ENCODE measurements around the gene ITGA11.
A peak's percentile ranks its signal among the peaks of the same experiment; 100 is the strongest.

ITGA11 gene

DNA sequence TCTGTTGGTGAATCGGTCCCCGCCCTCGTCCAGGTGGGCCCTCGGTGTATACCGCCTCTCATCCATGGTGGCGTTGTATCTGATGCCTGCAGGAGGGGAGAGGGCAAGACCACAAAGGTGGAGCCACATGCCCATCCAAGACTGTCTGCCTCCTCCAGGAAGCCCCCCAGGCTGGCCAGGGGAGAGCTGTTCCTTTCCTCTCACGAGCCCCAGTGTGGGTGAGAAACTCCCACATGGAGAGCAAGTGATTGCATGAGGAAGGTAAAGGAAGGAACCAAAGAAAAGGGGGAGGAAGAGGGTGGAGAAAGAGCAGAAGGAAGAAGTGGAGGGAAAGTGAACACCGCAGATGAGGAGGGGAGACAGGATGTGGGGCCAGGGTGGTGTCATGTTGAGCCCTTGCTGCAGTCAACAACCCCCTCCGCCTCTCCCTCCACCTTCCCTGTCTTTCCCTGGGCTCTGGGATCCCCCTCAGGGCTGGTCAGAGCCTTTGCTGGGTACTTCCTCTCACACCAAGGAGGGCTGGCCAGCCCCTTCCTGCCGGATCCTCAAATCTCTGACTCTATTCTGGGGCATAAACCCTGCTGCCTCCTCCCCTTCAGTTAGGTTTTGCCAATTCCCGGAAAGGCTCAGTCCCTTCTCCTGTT is 105.1 kb downstream of the ITGA11 start:
- DNase-seq, result peak; percentile 57 to 72 (median 63)

DNA sequence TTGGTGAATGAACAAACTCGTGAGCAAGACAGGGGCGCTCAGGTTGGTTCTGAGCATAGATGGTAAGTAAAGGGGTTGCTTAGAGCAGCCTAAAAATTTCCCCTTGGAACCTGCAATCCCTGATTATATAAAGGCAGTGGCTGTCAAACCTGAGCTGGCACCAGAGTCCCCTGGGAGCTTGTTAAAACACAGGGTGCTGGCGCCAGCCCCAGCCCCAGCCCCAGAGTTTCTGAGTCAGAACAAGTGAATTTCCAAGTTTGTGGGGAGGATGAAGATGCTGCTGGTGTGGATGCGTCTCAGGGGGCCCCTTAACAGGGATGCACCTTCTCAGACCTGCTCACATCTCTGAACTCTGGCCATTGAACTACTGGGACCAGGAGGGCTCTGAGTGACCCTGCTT is 106.2 kb downstream of the ITGA11 start:
- no peak for DNase-seq

DNA sequence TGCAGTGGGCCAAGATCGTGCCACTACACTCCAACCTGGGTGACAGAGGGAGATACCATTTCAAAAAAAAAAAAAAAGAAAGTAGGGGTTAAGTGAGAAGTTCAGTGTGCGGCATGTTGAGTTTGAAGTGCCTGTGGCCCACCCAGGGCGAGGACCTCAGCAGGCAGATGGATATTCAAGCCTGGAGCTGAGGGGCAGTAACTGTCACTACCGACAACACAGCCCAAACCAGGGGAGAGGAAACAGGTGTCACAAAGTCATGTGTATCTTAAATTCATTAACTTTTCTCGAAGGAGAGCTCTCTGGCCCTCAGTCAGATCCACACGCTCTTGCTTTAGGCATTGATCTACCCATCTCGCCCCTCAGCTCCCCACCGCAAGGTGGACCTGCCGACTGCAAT is 109.2 kb downstream of the ITGA11 start:
- no peak for DNase-seq

DNA sequence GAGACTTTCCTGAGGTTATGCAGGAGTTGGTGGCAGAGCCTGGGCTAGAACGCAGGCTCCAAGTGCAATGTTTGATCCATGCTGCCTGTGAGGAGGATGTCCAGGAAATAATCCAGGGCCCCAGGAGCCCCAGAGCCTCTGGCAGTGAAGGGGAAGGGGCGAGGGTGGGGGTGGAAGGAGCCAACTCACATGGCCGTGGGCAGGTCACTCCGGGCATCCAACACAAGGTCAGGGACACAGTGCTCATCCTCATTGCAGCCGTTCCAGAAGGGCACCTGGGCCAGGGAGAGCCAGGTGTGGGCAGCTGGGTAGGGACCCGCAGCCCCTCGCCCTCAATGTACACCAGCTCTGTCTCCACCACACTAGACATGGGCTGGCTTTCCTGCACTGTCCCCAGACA is 110.7 kb downstream of the ITGA11 start:
- no peak for DNase-seq

DNA sequence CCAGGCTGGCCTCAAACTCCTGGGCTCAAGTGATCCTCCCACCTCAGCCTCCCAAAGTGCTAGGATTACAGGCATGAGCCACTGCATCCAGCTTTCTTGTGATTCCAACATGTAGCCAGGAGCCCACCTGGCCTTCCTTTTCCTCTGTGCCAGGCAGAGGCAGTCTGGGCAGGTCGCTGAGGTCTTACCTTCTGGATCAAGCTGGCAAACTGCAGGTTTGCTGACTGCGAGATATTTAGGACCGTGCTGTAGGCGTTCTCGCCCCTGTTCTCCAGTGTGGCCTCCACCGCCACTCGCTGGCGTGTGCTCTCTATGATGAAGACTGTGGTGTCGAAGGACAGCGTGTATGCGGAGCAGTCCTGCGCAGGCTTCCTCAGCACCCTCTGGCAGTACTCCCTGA is 112.0 kb downstream of the ITGA11 start:
- DNase-seq, result no peak

DNA sequence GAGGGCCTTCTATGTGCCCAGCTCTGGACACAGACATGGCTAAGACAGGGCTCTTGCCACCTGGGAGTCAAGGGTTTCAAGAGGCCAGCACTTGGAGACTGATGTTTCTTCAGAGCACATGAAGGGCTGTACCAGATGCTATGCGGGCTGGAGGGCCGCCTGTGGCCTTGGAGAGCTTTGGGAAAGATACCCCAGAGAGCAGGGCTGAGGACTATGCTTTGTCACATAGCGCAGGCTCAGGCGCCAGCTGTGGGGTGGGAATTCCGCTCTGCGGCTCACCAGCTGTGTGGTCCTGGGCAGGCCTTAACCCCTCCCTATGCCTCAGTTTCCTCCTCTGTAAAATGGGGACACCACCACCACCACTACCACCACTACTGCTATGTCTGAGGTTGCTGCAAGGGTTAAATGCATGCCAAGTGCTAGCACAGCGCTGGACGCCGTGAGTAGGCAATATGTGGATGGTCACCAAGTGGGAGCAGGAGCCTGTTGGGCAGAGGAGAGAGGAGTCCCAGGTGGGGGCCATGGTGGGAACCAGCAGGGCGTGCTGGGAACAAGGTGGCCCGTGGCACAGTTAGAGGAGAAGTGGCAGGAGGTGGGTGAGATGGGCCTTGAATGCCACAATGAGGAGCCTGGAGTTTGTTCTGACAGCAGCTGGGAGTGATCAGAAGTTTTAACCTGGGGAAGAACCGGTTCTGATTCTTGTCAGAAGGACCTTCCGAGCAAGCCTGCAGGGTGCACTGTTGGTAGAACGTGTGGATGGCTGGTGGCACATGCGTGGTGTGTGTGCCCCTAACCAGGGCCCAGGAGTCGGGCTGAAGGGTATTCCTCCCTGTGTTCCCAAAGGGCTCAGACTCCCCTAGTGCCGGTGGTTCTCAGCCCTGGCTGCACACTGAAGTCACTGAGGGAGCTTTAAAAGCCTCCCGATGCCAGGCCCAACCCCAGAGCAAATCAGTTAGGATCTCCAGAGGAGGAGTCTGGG is 112.7 kb downstream of the ITGA11 start:
- DNase-seq, result no peak

DNA sequence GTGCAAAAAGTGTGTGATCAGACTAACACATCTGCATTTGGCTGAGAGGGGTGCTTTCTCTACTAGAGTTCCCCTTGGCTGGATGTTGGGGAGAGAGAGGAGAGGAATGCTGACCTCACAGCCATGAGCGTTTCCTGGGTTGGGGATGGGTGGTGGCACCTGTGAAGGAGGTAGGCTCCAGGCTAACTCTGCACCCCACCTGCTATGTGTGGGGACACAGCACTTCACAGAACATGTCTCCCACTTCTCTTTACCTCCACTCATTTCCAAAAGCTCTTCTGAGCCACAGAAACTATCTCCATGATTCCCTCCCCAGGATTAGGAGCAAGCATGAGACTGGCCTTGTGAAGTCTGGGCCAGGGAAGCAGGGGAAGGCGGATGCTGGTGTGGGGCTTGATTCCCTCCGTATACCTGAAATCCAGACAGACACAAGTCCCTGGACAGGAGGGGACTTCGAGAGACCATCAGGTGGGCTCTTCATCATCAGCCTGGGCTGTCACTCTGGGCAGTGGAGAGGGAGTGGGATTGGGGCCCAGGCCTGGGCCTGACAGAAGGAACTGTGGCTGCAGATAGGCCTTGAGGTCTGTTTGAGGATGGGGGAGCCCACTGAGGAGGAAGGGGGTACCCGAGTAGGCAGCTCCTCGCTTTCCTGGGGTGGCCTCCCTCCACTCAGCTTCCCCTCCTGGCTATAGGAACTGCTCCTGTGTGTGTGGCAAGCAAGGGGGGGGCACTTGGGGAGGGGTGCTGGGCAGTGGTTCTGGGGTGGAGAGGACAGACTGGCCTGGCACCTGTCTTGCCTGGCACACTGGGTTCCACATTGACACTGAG is 113.7 kb downstream of the ITGA11 start:
- no peak for DNase-seq

DNA sequence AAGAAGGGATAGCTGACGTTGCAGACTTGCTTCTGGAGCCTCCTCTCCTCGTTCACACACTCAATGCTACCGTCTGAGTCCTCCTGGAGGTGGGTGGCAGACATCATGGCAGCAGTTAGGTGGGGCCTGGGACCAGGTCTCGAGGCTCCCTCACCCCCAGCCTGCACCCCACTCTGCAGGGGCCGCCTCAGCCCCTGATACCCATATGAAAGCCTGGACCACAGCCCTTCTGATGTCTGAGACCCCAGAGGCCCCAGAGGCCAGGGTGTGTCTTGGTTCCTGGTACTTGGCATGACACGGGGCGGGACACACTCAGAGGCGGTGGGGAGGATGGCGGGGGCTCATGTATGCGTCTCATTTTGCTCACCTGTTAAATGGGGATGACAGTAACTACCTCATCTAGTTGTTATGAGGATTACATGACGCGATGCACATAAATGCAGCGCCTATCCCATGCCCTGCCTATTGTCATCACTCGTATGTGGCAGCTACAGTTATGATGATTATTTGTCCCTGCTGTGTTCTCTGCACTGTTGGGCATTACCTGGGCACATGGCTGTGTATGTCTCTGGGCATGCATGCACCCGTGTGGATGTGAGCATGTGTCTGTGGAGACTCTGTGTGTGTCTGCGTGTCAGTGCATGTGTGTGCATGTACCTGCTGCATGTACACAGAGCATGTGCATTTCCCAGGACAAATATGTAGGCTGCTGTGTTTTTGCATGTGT is 114.5 kb downstream of the ITGA11 start:
- DNase-seq, result no peak

DNA sequence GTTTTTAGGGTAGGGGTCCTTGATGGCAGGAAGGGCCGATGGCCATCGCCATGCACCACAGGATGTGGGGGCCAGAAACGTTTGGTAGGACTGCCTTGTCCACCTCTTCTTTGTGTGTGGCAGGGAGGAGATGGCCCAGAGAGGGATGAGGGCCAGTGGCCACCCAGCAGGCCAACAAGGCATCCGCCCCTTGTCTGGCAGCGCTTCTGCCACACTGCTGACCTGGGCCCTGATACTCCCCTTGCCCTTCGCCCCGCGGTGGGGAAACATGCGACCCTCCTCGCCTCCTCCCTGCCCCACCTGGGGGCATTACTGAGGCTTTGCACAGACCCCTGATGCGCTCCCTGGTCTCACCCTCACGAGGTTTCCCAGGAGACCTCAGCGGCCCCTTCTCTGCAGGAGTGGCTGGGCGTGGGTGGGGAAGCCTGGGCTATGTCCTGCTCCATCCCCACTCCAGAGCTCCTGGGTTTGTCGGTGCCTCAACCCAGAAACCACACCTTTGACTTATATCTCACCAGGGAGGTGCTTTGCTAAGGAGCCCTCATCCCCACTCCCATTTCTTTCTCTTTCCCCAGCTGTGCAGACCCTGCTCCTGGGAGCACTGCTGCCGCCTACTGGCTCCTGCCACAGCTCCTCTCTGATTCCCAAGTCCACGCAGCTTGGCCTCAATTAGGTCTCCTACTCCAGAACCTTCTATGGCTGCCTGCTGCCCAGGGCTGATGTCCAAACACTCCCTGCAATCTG is 115.7 kb downstream of the ITGA11 start:
- DNase-seq, result no peak

DNA sequence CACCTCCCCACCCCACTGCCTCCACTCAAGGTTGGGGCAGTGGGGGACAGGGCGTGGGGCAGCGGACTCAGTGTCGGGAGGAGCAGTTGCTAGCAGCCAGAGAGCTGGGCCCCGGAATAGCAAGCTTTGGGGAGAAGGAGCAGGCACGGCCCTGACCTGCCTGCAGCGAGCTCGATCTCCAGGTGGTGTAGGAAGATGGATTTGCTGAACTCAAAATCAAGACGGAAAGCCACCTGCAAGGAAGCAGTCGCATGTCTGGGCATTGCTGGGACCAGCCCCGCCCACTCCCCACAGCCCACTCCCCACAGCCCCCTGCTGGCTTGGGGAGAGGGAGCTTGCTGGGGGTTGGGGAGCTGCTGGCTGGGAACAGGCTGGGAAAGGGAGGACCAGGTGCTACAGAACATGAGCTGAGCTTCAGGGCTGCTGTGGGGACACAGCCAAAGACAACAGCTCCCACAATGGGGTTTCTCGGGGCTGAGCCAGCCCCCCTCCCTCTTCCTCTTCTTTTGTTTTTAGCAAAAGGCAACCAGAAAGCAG is 116.4 kb downstream of the ITGA11 start:
- DNase-seq, result no peak

DNA sequence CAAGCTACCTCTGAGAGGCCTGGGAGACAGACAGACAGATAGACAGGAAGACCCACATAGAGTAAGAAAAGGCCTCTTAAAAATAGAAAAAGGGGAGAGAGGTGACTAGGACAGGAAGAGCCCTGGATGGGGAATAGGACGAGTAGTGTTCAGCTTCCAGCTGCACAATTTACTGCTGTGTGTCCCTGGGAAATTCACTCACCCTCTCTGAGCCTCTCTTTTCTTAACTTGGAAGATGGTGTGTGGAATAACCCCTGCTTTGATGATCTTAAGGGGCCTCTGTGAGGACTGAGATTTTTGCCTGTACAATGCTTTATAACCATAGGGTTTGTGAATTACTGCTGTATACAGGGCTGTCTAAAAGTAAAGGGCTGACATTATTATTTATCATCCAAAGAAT is 116.9 kb downstream of the ITGA11 start:
- DNase-seq, result no peak

DNA sequence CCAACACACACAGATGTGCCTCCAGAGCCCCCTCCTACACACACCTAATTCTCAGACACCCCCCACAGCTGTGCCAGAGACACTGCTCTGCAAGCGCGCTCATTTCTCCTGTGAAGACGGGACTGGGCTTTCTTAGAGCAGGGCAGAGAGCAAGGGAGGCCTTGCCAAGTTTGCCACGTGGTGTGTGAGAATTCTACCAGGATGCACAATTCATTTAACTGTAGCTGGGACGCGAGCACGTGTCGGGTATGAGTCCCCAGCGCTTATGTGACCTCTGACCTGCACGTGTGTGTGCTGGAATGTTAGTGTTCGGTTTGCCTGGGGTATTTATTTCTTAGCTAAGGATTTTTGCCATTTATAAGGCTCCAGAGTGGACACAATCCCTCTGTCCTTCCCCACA is 117.4 kb downstream of the ITGA11 start:
- no peak for DNase-seq

DNA sequence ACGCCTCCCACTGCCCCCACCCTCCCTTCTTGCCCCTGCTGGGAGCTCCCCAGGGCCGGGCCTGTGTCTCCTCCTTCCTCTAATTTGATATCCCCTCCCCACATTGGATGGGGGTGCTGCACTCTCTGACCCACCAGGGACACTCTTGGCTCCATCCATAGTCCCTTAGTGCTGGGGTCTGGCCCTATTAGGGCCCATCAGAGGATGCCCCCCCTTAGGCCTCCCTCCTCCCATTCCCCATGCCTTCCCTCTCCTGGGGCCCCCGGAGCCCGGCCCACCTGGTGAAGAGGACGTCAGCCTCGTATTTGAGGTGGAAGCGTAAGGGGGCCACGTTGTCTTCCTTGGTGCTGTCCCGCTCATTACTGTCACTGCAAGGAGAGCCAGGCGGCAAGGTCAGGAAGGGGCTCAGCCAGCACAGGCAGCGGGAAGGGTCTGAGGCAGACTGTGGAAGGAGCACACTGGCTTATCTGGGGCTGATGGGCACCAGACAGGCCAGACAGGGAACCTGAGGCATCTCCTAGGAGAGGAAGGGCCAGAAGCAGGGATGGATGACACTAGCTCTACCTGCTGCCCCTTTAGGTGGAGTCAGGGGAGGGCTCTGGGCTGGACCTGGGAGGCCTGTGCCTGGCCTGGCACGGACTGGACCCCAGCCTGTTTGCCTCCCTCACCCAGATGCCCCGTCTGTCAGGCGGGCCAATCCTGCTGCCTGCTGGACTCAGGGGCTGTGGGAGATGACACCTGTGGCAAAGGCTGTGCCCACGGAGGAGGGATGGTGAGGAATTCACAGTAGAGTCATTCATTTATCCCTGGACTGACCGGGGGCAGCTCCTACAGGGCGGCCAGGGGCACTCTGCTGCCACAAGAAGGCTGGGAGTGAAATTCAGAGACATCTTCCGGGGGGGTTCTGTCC is 118.2 kb downstream of the ITGA11 start:
- DNase-seq, result no peak

DNA sequence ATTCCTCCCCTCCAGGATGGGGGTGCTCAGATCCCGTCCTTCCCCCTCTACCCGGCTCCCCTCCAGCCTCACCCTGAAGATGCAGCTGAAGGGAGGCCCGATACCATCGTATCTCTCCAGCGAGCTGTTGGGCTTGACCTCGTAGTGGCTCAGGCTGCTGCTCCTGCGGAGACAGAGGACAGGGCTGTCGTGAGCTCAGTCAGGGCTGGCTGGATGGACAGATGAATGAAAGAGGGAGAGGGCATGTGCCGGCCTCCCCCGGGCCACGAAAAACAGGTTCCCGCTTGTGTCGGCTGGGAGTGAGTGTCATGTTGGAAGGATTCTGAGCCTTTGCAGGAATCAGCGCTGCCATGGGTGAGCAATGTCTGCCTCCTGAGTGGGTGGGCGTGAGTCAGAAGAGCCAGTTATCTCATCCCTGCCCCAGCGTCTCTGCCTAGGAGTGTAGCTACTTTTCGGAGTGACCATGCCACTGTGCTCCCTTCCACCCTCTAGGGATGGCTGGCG is 119.2 kb downstream of the ITGA11 start:
- DNase-seq, result peak; percentile 93 to 95 (median 94)

DNA sequence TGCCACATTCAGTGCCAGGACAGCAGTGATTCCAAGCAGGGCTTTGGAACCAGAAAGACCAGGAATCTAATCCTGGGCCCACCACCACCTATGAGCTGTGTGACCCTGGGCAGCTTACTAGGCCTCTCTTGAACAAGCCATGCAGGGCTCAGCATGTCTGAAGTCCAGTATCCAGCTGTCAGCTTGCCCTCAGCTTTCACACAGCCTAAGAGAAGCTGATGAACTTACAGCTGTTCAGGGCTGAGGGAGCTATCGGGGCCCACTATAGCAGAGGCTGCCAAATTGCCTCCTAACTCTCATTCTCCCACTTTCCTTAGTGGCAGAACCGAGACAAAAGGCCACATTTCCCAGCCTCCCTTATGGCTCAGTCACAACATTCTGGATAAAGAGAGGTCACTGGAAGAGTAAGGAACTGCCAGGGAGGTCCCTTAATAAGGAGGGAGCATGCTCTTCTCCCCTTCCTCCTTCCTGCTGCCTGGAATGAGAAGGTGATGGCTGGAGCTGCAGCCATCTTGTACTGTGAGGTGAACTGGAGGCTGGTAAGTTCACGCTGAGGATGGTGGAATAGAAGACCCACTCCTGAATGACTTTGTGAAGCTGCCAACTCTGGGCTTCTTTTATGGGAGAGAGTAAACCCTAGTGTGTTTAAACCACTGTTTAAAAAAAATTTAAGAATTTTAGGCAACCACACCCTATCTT is 120.0 kb downstream of the ITGA11 start:
- DNase-seq, result no peak

DNA sequence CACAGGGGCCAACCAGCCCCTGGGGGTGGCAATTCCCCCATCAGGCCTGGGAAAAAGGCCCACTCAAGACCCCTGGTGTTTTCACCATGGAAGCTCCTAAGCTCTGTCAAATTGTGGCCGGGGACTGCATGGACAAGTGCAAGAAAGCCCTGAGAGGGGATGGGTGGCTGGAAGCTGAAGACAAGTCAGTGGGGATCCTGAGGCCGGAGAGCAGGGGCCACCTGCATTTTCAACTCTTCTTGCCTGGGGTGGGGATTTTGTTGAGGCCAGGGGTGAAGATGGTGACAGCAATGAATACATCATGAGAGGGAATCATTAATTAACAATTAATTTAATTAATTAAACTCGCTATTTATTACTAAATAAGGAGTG is 120.5 kb downstream of the ITGA11 start:
- no peak for DNase-seq

DNA sequence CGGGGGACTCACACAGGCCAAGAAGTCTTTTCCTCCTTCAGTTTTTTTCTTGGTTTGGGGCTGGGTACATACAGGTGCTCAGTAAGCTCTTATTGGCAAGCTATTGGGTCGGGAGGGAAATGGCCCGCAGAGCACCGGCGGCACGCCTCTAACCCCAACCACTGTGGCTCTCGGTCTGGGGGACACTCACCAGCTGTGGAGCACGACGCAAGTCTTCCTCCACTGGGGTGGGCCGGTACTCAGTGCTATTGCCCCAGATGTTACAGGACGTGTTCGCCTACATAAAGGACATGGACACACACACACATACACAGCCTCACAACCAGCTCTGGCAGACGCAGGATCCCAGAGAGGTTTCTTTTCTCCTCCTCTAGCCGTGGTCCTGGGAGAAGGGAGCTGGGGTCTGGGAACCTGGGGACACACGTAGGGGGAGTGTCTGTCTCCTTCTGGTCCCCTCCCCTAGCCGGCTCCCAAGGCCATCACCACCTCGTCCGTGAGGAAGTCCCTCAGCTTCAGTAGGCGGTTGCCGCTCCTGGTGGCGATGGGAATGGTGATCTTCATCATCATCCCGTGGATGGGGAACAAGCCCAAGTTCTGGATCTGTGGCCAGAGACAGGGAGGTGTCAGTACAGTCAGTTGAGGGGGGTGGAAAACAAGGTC is 121.0 kb downstream of the ITGA11 start:
- DNase-seq, result no peak

DNA sequence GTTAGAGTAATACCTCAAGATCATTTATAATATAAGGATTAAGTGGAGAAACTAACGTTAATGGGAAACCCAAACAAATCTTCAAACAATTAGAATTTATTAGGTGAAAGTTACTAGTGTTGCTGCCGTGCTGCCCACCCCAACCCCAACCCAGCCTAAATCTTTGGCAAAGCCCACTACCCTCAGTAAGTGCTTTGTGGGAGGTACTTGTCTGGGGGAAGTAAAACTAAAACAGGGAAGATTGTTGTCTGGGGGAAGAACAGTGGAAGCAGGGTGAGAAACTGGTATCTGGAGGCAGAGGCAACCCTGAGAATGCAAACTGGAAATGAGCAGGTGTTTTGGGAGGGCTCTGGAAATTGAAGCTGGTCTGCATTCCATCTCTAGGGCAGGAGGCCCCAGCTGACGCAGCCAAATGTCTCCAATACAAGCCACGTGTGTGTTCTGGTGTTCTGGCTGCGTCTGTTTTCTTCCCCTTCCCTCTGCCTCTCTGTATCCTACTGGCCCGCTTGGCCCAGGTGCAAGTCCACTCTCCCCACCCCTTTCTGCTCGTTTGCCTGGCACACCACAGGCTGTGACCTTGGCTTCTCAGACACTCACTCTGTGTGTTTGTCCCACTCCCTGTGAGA is 121.7 kb downstream of the ITGA11 start:
- DNase-seq, result peak in 1 of 3 donors; percentile 34

DNA sequence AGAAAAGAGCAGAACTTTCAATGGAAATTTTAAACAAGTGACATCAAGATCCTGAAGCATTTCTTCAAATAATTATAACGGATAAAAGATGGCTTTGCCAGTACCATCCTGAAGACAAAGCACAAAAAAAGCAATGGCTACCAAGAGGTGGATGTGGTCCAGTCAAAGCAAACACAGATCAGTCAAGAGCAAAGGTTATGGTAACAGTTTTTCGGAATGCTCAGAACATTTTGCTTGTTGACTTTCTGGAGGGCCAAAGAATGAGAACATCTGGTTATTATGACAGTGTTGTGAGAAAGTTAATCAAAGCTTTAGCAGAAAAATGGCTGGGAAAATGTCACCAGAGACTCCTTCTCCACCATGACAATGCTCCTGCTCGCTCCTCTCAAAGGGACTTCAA is 122.9 kb downstream of the ITGA11 start:
- DNase-seq, result no peak
